ENCODE results near the gene UTP20.

- no peak for TF ChIP-seq CTCF (optimal IDR thresholded peaks at IDR 0.05 in 1 of 3, IDR thresholded peaks at IDR 0.05 in 1 of 3, conservative IDR thresholded peaks at IDR 0.05 in 1 of 3; ENCODE audit: extremely low read depth in 1 of 3, insufficient read depth in 2 of 3, low read length in 3 of 3)
- no peak for TF ChIP-seq EZH2 (IDR thresholded peaks at IDR 0.05; ENCODE audit: low read length)
Observed at GRCh38 chr12:101379149-101379548, 99.2 kb downstream of the UTP20 start.

Data from keratinocyte (primary cell).